NCI-H1694 (cell line): Measurements from ENCODE around the gene MST1.
A peak's percentile ranks its signal among the peaks of the same experiment; 100 is the strongest.

ENCODE experiments used
- DNase-seq: peaks from one replicate; lab custom pipeline; 2025; lab: John Stamatoyannopoulos, UW

Gene MST1

DNA sequence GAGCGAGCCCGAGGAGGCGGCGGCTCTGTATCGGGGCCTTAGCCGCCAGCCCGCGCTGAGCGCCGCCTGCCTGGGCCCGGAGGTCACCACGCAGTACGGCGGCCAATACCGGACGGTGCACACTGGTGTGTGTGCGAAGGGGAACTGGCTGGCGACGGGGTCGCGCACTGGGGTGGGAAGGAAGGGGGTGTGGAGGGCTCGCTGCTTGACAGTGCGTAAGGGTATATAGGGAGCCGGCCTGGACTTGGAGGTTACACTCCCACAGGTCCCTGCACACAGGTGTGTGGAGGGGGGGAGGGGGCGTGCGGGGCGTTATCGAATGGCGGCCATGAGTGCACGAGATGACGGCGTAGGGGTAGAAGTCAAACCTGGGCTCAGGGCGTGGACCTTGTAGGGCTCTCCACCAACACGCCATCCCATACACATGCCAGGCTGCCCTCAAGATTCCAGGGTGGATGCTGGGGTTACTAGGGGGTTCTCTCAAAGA is 14.7 kb downstream of the MST1 start:
- no peak for DNase-seq

DNA sequence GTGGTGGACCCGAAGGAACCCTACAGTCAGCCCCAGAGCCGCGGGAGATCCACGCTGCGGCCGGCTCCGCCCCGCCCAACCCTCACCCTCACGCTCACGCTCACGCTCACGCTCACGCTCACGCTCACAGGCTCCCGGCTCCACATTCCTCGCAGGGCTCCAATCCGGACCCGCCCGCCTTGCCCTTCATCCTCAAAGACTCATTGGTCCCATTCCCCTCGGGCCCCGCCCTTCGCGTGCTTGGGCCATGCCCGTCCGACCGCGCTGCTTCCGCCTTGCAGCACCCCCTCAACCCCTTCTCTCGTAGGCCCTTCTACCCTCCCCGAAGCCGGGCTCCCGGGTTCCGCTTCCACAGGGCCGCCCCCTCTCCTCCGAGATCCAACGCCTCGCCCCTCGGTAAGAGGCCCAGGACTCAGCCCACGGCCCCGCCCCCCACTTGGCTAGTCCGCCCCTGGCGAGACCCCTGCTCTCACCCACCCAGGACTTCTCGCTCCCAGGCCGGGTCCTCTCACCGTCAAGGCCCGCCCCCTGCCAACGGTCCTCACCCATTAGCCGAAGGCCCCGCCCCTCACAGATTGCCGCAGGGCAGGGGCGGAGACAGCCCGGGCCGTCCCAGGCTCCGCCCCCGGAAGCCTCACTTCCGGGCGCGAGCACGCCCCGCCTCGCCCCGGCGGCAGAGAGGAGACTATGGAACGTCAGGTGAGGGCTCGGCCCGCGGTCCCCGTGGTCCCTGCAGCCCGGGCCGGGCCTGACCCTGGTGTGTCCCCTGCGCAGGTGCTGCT is 15.4 kb downstream of the MST1 start, which contains the start of gene APEH:
Gene APEH (plus strand): TSS at position 637 of the 782 bp plus-strand sequence. CDS start 51 bp downstream, at position 688.
- no peak for DNase-seq

DNA sequence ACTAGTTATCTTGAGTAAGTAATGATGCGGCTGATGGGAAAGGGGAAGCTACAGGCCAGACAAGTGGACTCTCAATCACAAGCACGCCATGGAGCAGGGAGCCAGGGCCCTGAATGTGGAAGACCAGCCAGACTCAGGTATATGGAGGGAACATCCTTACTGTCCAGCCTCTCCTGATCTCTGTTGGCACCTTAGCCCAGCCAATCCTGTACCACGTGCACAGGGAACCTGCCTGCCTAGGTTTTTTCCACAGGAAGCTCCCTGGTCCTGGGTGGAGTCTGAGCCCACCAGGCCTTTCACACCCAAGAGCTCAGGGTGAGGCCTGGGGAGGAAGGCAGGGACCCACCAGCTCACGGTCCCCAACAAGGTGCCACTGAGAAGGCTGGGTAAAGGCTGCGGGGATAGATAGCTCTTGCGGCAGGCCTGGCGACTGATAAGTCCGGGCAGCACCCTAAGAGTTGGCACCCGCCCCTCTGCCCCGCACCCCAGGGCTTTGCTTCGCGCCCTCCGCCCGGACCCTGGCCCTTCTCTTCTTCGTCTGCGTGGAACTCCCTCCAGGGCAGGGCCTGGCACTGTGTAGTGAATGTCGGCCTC is 16.1 kb downstream of the MST1 start:
- DNase-seq = no peak

DNA sequence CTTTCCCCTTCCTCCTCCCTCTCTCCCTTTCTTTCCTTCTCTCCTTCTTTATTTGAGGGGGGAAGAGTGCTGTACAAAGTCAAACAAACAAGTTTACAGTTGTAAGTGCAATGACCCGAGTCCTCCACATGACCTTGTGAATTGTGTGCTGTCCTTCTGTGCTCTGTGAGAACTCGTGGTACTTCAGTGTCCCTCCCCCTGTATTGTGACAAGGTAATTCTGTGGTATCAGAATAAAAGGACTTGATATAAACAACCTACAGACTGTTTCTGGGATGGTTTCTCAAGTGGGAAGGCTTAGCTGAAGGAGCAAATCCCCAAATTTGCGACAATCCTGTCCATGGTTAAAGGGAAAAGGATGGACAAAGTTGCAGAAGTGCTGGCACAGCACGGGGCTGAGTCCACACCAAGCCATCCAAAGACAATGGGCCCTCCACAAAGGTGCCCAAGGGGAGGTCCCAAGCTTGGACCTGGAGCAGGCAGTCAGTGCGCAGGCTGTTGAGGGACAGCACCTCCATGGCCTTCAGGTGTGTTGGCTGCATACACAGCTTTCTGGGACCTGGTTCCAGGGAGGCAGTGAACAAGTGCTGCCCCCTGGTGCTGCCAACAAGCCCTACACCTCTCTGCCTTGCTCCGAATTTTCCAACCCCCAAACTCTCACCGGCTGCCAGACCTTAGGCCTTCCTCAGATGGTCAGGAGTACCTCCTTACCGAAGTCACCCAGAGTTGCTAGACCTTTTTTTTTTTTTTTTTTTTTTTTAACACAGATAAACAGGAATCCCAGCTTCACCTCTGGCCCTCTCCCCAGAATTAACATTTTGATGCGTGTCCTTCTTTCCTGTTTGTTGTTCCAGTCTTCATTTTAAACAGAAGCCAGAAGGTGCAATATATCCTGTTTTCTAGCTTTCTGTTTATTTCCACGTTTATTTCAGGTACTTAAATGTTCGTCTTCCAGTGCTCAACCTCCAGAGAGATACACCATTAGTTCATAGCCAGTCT is 17.7 kb downstream of the MST1 start:
- DNase-seq = no peak

DNA sequence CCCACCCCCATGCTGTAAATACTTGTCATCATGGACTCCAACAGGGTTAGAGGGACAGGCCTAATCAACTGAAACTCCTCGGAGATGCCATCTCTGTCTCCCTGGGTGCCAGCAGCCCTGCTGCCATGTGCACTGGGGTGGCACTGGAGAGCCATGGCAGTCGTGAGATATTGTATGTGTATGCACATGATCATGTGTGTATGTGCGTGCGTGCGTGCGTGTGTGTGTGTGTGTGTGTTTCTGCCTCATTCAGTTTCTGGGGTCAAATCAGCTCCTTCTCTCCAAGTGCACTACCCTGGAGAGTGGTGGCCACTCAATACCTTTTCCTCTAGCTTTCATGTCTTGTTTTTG is 18.4 kb downstream of the MST1 start:
- DNase-seq = no peak

DNA sequence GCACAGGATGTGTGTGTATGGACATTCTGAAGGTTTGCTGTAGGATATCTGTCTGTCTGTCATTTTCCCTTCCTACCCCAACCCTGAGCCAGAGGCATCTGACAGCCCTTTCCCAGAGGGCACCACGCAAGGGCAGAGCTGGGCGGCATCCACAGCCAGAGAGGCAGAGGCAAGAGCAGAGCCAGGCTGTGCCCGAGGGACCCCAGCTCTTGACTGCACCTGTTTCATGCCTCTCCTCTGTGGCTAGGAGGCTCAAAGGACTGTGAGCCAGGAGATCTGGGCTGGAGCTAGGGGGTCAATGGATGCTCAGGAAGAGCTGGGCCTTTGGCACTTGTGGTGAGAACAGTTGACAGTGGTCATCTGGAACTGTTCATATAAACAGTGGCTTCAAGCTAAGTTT is 19.9 kb downstream of the MST1 start:
- no peak for DNase-seq

DNA sequence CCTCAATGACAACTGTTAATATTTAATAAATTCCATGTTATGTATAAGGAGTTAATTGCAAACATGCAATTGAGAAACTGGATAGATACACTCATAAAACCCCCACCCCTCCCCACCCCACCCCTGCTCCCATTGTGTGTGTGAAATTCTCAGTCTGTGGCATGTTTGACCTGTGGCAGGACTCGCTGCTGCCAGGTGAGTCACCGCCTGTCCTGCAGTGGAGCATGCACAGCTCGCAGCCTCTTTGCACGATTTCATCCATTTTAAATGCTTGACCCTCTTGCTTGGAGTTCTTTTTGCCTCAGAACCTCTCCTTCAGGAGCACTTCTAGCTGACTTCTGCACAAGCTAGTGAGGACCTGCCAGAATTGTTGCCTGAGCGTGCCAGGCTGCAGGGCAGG is 20.4 kb downstream of the MST1 start:
- no peak for DNase-seq

DNA sequence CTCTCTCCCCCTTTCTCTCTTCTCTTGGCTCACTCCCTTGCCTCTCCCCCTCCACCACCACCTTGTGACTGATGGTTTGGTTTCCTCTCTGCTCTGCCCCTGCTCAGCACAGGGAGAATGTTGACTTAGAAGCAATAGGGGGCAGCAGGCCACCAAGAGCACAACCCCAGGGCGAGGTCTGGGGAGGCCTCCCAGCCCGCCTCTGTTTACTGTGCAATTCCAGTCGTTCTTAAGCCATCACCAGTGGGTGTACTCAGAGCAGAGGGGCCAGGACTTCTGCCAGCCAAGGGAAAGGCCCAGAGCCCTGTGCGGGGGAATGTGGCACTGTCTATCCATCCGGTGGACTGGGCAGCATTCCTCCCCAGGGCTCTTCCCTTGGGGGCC is 20.9 kb downstream of the MST1 start:
- DNase-seq = no peak

DNA sequence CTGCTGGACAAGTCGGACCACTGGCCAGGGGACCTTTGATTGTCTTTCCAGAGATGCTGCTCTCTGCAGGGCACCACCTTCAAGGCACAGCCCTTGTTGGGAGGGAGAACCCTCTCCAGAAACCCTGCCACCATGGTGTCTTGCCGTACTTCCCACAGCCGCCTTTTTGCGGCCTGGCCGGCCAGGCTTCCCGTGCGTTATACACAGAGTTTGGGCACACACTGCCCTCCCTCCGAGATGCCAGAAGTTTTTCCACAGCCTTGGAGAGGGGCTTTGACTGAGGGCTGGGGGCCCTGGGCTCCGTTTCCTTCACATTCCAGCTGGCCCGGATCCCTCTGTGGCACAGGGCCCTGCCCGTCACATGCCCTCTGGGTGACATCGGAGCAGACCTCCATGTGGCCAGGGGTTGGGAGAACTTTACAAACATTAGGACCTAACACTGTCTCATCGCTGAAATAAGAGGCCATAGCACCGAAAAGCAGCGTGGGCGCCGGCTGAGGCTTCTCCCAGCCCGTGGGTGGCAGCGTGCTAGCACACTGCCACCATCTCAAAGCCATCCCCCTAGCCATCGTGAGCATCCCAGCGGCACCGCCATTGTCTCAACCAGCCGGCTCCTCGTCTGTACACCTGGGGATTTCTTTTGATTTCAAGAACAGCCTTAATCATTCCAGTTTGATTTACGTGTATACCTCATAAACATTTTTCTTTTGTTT is 21.4 kb downstream of the MST1 start:
- DNase-seq = no peak

DNA sequence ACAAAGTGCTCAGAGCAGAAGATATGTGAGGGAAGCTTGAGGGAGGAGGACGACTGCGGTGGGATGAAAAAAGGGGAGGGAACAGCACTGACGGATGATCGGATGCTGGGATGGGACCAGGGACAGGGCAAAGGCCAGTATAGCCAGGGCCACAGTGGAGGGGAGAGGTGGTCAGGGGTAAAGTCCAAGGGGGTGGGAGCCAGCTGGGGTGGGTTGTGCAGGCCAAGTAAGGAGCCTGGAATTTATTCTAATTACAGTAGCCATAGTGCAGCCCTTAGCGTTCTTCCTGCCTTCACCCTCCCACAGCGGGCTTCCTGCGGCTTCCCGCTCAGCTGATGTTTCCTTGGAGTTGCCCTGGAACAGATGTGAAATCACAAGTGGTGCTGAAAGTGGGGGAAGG is 22.7 kb downstream of the MST1 start:
- DNase-seq = no peak

DNA sequence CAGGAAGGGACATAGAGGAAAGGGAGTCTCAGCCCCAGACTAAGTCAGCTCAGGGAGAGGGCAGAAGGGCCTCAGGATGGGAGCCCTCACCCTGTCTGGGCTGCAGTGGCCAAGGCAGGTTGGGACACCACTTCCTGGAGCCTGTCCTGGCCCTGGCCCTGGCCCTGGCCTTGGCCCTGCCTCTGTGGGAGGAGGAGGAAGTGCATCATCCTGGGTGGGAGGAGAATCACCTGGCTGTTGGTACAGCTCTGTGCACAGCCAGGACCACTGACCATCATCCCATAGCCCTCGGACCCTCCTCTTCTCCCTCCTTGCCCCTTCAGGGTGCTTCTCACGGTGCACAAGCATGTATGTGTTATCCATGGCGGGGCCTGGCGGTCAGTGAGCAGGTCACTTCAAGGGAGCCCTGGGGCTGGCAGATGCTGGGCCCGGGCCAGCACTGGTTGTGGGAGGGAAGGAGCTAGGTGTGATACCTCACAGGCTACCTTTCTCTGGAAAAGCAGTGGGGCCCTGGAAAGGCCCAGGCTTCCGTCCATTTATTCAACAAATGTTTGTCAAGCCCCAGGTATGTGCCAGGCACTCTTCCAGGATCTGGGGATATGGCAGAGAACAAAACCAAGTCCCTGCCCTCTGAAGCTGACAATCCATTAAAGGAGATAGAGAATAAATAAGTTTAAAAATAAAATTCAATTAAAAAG is 23.3 kb downstream of the MST1 start:
- no peak for DNase-seq

DNA sequence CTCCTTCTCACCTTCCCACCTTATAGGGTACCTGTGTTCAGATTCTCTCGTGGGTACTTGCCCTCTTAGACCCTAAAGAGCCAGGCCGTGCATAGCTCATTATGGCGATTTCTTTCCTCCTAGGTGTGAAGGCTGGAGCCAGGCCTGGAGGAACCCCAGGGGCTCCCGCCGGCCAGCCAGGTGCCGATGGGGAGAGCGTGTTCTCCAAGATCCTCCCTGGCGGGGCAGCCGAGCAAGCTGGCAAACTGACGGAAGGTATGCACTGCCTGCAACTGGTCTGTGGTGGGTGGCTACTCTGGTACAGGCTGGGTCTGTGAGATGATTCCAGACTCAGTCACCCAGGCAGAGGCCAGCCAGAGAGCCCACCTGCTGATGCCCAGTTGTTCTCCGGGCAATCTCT is 25.0 kb downstream of the MST1 start:
- DNase-seq = no peak

DNA sequence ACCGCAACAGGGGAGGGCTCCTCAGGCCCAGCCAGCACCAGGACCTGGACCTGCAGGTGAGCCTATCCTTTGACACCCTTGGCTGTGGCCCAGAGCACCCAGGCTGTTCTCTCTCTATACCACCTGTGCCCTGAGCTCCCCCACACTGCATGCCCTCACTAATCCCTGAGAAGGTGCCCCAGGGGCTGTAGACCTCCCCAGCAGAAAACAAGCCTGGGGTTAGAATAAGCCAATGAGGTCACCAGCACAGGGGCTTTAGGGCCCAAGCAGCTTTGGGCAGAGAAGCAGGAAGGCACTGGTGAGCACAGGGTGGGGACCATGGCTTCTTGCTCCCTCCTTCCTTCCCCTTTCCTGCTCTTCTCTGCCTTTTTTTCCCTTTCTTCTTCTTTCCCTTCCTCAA is 25.4 kb downstream of the MST1 start:
- DNase-seq = no peak

DNA sequence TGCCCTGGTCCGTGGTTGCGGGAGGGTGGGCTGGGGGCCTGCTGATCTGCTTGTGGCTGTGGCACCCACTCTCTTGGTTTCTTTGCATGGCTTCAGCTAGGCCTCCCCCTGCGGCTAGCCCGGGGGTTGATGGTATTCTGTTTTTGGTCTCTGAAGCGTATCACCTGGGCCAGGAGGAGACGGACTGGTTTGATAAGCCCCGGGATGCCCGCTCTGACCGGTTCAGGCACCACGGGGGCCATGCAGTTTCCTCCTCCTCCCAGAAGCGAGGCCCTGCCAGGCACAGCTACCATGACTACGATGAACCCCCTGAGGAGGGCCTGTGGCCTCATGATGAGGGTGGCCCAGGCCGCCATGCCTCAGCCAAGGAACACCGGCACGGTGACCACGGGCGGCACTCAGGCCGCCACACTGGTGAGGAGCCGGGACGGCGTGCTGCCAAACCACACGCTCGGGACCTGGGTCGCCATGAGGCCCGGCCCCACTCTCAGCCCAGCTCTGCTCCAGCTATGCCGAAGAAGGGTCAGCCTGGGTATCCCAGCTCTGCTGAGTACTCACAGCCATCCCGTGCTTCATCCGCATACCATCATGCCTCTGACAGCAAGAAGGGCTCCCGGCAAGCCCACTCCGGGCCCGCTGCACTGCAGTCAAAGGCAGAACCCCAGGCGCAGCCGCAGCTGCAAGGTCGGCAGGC is 26.4 kb downstream of the MST1 start:
- no peak for DNase-seq

DNA sequence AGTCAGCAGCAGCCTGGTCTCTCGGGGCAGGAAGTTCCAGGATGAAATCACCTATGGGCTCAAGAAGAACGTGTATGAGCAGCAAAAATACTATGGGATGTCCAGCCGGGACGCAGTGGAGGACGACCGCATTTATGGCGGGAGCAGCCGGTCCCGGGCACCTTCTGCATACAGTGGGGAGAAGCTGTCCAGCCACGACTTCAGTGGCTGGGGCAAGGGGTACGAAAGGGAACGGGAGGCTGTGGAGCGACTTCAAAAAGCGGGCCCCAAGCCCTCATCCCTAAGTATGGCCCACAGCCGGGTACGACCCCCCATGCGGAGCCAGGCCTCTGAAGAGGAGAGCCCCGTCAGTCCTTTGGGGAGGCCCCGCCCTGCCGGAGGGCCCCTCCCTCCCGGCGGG is 27.3 kb downstream of the MST1 start:
- DNase-seq = no peak

DNA sequence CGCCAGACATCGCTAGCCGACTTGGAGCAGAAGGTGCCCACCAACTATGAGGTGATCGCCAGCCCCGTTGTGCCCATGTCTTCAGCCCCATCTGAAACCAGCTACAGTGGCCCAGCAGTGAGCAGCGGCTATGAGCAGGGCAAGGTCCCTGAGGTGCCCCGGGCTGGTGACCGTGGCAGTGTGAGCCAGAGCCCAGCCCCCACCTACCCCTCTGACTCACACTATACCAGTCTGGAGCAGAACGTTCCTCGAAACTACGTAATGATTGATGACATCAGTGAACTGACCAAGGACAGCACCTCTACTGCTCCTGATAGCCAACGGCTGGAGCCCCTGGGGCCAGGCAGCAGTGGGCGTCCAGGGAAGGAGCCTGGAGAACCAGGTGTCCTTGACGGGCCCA is 28.0 kb downstream of the MST1 start:
- DNase-seq = no peak

DNA sequence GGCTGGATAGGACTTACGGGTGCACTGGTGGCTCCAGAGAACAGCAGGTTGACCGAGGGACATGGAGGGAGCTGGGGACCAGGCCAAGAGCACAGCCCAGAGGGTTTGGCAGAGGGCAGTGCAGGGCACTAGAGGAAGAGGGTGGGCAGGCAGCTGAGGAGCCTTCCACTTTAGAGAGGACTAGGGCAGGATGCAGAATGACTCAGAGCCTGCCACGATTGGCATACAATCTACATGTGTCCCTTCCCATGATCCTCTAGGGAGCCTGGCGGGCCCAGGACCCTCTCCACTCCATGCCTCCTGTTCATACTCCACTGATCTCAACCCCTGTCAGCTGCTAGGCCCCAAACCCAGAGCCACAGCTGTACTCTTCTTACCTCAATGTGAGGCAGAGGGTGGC is 29.5 kb downstream of the MST1 start:
- DNase-seq = no peak

DNA sequence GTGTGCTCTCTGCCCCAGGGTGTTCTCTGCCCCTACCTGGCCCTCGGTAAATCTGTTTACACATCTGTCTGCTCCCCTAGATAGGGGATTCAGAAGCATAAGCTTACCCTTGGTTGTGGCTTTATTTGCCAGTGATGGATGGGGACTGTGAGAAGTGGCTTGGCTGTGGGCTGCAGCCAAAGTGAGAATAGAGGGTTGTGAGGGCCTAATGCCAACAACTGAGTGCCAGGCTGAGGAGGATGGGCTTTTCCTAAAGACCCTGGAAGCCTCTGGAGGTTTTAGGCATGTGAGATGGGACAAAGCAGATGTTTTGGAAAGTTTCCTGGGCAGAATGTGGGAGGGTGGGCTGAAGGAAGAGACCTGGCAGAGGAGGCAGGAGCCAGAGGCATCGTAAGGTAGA is 30.6 kb downstream of the MST1 start:
- DNase-seq = no peak

DNA sequence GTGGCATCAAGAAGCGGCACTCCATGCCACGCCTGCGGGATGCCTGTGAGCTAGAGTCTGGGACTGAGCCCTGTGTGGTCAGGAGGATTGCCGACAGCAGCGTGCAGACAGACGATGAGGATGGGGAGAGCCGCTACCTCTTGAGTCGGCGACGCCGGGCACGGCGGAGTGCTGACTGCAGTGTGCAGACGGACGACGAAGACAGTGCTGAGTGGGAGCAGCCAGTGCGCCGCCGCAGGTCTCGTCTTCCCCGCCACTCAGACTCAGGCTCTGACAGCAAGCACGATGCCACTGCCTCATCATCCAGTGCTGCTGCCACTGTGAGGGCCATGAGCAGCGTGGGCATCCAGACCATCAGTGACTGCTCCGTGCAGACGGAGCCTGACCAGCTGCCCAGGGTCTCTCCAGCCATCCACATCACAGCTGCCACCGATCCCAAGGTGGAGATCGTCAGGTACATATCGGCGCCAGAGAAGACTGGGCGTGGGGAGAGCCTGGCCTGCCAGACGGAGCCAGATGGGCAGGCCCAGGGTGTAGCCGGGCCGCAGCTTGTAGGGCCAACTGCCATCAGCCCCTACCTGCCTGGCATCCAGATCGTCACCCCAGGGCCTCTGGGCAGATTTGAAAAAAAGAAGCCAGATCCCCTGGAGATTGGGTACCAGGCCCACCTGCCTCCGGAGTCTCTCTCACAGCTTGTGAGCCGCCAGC is 31.9 kb downstream of the MST1 start:
- no peak for DNase-seq

DNA sequence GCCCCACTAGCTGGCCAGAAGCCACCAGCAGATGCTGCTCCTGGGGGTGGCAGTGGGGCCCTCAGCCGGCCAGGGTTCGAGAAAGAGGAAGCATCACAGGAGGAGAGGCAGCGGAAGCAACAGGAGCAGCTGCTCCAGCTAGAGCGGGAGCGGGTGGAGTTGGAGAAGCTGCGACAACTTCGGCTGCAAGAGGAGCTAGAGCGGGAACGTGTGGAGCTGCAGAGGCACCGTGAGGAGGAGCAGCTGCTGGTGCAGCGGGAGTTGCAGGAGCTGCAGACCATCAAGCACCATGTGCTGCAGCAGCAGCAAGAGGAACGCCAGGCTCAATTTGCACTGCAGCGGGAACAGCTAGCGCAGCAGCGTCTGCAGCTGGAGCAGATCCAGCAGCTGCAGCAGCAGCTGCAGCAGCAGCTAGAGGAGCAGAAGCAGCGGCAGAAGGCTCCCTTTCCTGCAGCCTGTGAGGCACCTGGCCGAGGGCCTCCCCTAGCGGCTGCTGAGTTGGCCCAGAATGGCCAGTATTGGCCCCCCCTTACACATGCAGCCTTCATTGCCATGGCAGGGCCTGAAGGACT is 32.6 kb downstream of the MST1 start:
- DNase-seq = peak; percentile 18
